Measurements from ENCODE around the gene CCL11. TPM values are rescaled to one million over a fixed set of nuclear protein-coding genes. Genes with fewer than 3 reads are reported as not detected.

The CCL11 gene
- total and polyA plus RNA-seq, 2 of the 8 experiments (the other 6 are each of a cell fraction or from before 2014, with no cell fraction given), result not detected

DNA sequence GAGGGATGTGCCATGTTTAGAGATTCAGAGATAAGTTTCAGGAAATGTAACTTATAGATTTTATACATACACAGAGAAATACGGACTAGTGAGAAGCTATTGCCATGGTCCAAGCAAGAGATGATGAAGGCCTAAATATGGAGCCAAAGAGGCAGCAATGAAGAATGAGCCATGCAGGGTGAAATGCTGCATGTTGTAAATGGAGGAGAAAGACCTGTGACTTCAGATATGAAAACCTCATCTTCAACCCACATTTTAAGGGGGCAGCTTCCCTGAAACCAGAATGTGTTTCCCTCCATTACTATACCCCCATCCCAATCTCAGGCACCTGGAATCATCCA lies 27.6 kb upstream of the CCL11 start (continued):
- no peak for TF ChIP-seq KDM1A (IDR thresholded peaks at IDR 0.05; ENCODE audit: borderline replicate concordance, low read length)
- TF ChIP-seq RXRA (IDR thresholded peaks at IDR 0.05; ENCODE audit: insufficient read depth, low read depth, low read length), result no peak
